ENCODE data around the gene RWDD2A.

- TF ChIP-seq GATA3 (IDR thresholded peaks at IDR 0.05; ENCODE audit: low read depth, low read length) = no peak
- TF ChIP-seq GATA2 (IDR thresholded peaks at IDR 0.05; ENCODE audit: low read depth, low read length) = no peak
Observed at GRCh38 chr6:83151114-83151513, 42.0 kb upstream of the RWDD2A start.

All from SH-SY5Y (cell line).